SK-N-MC (cell line): ENCODE data around the gene SPTBN4.

Source experiments
- EZH2 ChIP-seq: fragments of 200-600 bp; sonication (generic); IDR thresholded peaks from one replicate; pipeline ENCODE4 v1.6.1; 2017; ENCODE audit warnings: antibody characterized with exemption
- POLR2AphosphoS5 ChIP-seq: IDR thresholded peaks from 2 replicates; pipeline ENCODE4 v1.6.1; 2012; ENCODE audit warnings: mild to moderate bottlenecking, low read depth, low read length, borderline replicate concordance

DNA sequence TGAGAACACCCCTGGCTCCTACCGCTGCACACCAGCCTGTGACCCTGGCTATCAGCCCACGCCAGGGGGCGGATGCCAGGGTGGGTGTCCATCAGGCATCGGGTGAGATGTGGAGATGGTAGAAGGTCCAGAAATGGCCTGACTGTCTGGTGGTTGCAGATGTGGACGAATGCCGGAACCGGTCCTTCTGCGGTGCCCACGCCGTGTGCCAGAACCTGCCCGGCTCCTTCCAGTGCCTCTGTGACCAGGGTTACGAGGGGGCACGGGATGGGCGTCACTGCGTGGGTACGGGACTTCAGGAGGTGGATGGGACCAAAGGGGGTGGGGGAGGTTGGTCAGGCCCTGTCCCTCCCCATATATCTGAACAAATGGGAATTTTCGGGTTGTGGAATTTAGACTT, 150.1 kb downstream of the SPTBN4 start:
- TF ChIP-seq EZH2 (no peak), POLR2AphosphoS5 (no peak)
